Right atrium auricular region (tissue), 2 donors: ENCODE results near the gene SCAF4. TPM values are rescaled to one million over a fixed set of nuclear protein-coding genes. Genes with fewer than 3 reads are reported as not detected.

Experiments used
- DNase-seq: peaks from one replicate; pipeline ENCODE4 v3.0.0-alpha.2; 2019; ENCODE audit warnings: low spot score
- H3K27ac ChIP-seq, 2 donors: fragments of 200-600 bp; sonication (generic); 1 replicate in 1 of 2; 2 replicates in 1 of 2; pipeline ENCODE4 v1.5.1; 2016 to 2019
- H3K27me3 ChIP-seq, 2 donors: fragments of 200-600 bp; sonication (generic); one replicate each; pipeline versions ENCODE4 v1.5.1 to v1.6.0; 2017 to 2019
- H3K36me3 ChIP-seq: fragments of 200-600 bp; sonication (generic); one replicate; pipeline ENCODE4 v1.5.1; 2016
- H3K4me1 ChIP-seq, 2 donors: fragments of 200-600 bp; sonication (generic); one replicate each; pipeline versions ENCODE4 v1.5.1 to v1.6.0; 2017 to 2019
- H3K4me3 ChIP-seq, 2 donors: fragments of 200-600 bp; sonication (generic); 1 replicate in 1 of 2; 2 replicates in 1 of 2; pipeline ENCODE4 v1.5.1; 2017 to 2019; ENCODE audit warnings: mild to moderate bottlenecking in 1 of 2, moderate library complexity in 1 of 2
- H3K9me3 ChIP-seq, 2 donors: fragments of 200-600 bp; sonication (generic); one replicate each; pipeline ENCODE4 v1.5.1; 2019
- total RNA-seq, 2 donors: library from RNA; depleted of rRNA; stranded (reverse); fragments of >200 nt; gene quantifications; one replicate each; pipeline ENCODE4 v1.1.0, GENCODE V29; 2016
- TF ChIP-seq, protein P1 (sequence below), 2 donors: fragments of 200-600 bp; sonication (generic); IDR thresholded peaks; one replicate each; pipeline ENCODE4 v1.5.1; 2019; ENCODE audit warnings: antibody characterized with exemption in 2 of 2

SCAF4 gene
- total RNA-seq, 2 donors from 2014 or later = 8.8 to 12.2 TPM

DNA sequence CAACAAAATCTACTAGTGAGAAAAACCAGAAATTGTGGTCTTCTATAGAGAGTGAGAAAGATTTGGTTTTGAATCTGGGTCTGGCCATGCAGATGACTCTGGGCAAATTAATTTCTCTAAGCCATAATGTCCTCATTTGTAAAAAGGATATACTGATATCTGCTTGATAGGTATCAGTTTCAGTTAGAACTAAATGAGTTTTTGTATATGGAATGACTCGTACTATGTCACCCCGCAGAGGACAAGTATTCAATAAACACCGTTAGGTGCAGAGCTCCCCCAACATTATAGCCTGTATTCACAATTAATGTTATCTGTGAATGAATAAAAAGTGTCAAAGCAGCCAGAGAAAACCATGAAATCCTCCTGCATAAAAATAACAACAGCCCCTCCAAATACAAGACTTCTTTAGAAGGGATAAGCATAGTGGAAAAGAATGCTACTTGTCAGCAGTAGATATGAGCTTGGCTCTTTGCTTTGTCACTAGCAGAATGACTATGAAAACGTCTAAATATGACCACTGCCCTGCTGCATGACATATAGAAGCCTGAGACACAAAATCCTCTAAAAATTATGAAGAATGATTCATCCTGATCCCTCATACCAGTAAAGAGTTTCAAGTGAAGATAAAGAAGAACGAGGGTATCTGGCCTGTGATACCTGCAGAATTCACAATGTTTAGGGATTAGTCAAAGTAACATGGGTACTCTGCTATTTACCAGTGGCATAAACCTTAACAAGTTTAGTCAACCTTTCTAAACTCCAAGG is 17.8 kb downstream of the SCAF4 start:
- H3K4me1 ChIP-seq = peaks cover 0 to 42% of the 10 kb centered on the region in 2 donors

DNA sequence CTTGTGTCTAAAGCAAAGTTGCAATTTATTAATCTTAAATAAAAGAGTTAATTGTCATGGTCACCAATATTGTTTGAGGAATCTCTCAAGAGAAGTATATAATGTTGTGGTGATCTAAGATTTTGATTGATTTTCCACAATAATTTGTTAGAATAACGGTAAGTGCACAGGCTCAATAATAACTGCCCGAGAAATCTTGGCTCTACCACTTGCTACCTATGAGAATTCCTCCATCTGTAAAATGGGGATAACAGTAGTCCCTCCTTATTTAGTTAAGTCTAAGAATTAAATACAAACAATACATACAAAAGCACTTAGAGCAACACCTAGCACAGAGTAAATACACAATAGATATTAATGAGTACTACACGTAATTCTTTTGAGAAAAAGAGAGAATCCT is 18.8 kb downstream of the SCAF4 start:
- TF ChIP-seq, protein P1, sequence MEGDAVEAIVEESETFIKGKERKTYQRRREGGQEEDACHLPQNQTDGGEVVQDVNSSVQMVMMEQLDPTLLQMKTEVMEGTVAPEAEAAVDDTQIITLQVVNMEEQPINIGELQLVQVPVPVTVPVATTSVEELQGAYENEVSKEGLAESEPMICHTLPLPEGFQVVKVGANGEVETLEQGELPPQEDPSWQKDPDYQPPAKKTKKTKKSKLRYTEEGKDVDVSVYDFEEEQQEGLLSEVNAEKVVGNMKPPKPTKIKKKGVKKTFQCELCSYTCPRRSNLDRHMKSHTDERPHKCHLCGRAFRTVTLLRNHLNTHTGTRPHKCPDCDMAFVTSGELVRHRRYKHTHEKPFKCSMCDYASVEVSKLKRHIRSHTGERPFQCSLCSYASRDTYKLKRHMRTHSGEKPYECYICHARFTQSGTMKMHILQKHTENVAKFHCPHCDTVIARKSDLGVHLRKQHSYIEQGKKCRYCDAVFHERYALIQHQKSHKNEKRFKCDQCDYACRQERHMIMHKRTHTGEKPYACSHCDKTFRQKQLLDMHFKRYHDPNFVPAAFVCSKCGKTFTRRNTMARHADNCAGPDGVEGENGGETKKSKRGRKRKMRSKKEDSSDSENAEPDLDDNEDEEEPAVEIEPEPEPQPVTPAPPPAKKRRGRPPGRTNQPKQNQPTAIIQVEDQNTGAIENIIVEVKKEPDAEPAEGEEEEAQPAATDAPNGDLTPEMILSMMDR (IDR thresholded peaks at IDR 0.05) = no peak
- Histone ChIP-seq H3K36me3 (no peaks in the 10 kb centered on the region), H3K27me3 (no peaks in the 10 kb centered on the region), H3K27ac (no peak overlapping the region), H3K4me1 (peaks cover 0 to 49% of the 10 kb centered on the region in 2 donors), H3K9me3 (no peaks in the 10 kb centered on the region), H3K4me3 (no peak overlapping the region)
- DNase-seq = no peak

More for the DNA sequence above, 17.8 kb downstream of the SCAF4 start:
- H3K9me3 ChIP-seq = no peaks in the 10 kb centered on the region
- H3K27ac ChIP-seq = no peak overlapping the region
- TF ChIP-seq, protein P1 (IDR thresholded peaks at IDR 0.05) = no peak
- no peak overlapping the region for H3K4me3 ChIP-seq
- H3K27me3 ChIP-seq = no peaks in the 10 kb centered on the region
- no peak for DNase-seq
- no peaks in the 10 kb centered on the region for H3K36me3 ChIP-seq

DNA sequence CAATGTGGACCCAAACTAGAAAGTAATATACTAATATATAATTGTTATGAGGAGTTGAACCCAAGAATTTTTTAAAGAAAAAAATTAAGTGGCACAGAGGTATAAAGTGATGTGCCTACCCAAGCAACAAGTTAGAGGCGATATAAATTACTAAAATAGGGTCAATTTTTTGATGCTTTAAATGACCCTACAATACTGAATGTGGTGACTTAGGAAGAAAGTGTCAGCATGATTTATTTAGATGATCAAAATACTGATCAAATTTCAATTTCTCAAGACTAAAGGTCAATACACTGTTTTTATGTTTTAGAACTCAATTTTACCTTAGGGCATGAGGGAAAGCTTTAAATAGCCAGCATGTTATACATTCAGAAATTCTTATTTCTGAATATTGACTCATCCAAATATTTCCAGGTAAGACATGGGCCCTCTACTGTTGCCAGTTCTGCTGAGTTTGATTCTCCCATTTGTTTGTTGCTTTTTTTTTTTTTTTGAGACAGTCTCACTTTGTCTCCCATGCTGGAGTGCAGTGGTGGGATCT is 20.1 kb downstream of the SCAF4 start:
- H3K4me1 ChIP-seq = peaks cover 0 to 54% of the 10 kb centered on the region in 2 donors
- no peaks in the 10 kb centered on the region for H3K27me3 ChIP-seq
- H3K4me3 ChIP-seq = no peak overlapping the region
- H3K9me3 ChIP-seq = no peaks in the 10 kb centered on the region
- H3K36me3 ChIP-seq = no peaks in the 10 kb centered on the region
- TF ChIP-seq, protein P1 (IDR thresholded peaks at IDR 0.05) = no peak
- H3K27ac ChIP-seq = no peak overlapping the region
- no peak for DNase-seq

DNA sequence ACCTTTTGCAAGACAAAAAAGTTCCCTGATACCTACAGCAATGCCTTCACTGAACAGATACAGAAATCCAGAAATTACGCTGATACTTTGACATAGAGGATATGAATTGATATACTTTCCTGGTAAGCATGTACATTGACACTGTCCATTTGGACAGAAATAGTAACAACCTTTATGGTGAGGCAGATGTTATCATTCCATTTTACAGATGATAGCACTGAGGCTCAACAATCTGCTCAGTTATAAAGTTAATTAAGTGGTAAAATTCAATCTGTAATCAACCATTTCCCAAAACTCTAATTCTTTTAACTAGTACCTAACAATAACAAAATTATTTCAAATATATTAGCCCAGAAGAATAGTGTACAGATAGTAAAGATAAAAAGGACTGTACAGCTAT is 20.6 kb downstream of the SCAF4 start:
- H3K27ac ChIP-seq = no peak overlapping the region
- no peak for DNase-seq
- peaks cover 0 to 59% of the 10 kb centered on the region in 2 donors for H3K4me1 ChIP-seq
- no peaks in the 10 kb centered on the region for H3K9me3 ChIP-seq
- TF ChIP-seq, protein P1 (IDR thresholded peaks at IDR 0.05) = no peak
- no peaks in the 10 kb centered on the region for H3K27me3 ChIP-seq
- H3K36me3 ChIP-seq = no peaks in the 10 kb centered on the region
- no peak overlapping the region for H3K4me3 ChIP-seq

DNA sequence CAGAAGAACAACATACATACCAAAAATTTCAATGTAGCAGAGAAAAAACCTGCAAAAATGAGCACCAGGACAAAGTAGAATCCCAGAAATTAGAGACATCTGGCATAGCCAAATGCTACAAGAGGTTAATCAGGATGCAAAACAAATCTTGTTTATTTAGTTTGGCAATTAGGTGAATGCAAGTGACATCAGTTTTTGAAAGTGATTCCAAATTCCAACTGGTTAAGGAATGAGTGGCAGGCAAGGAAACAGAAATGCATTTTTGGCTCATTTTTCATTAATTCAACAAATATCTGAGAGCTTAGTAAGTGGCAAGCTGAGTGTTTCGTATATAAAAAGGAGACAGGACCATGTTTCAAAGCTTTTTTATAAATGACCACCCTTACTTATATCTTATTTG is 21.3 kb downstream of the SCAF4 start:
- H3K4me1 ChIP-seq = peaks cover 0 to 58% of the 10 kb centered on the region in 2 donors
- H3K9me3 ChIP-seq = no peaks in the 10 kb centered on the region

More for the DNA sequence above, 21.3 kb downstream of the SCAF4 start:
- no peak for DNase-seq
- Histone ChIP-seq H3K36me3 (no peaks in the 10 kb centered on the region), H3K27ac (no peak overlapping the region), H3K4me3 (no peak overlapping the region), H3K27me3 (no peaks in the 10 kb centered on the region)
- TF ChIP-seq, protein P1 (IDR thresholded peaks at IDR 0.05) = no peak
